Measurements from ENCODE around the gene PLSCR2.

DNA sequence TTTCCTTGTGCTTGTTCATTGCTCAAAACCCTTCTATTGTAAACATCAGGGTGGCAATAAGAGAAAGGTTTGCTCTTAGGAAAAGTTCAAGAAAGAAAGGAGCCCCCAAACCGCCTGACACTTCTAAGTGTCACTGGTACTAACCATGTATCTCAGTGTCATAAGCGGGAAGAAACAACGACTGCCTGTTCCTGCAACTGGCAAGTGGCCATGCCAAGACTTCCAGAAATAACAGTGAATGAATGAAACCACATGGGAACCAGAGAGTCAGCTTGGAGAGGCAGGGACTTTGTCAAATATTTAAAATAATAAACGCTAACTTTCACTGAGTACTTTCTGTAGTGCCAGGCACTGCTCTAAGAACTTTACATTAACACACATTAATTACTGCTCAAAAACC lies 1.1 kb downstream of the PLSCR2 start:
- TF ChIP-seq, protein P1, sequence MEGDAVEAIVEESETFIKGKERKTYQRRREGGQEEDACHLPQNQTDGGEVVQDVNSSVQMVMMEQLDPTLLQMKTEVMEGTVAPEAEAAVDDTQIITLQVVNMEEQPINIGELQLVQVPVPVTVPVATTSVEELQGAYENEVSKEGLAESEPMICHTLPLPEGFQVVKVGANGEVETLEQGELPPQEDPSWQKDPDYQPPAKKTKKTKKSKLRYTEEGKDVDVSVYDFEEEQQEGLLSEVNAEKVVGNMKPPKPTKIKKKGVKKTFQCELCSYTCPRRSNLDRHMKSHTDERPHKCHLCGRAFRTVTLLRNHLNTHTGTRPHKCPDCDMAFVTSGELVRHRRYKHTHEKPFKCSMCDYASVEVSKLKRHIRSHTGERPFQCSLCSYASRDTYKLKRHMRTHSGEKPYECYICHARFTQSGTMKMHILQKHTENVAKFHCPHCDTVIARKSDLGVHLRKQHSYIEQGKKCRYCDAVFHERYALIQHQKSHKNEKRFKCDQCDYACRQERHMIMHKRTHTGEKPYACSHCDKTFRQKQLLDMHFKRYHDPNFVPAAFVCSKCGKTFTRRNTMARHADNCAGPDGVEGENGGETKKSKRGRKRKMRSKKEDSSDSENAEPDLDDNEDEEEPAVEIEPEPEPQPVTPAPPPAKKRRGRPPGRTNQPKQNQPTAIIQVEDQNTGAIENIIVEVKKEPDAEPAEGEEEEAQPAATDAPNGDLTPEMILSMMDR (IDR thresholded peaks at IDR 0.05), result no peak
- TF ChIP-seq POLR2AphosphoS5 (IDR thresholded peaks at IDR 0.05), result peak; percentile 32
- TF ChIP-seq POLR2A (IDR thresholded peaks at IDR 0.05), result no peak
- no peak for TF ChIP-seq EP300 (IDR thresholded peaks at IDR 0.05)
